AG04449 (cell line): Measurements from ENCODE around the gene RRM1.

ENCODE experiments used
- CTCF ChIA-PET: fragments of 350-600 bp; formaldehyde crosslinking; extraction: SDS; loops from one replicate; lab custom pipeline; 2021; ENCODE audit warnings: antibody characterized with exemption; lab: Yijun Ruan, JAX
- POLR2A ChIA-PET: fragments of 400-600, 350-600 bp; formaldehyde crosslinking; extraction: SDS; loops from one replicate; lab custom pipeline; 2020; ENCODE audit warnings: antibody characterized with exemption, inconsistent platforms; lab: Yijun Ruan, JAX
- DNase-seq: peaks from one replicate; pipeline ENCODE4 v3.0.0-alpha.2; 2010; ENCODE audit warnings: low read depth, low spot score
- H3K4me3 ChIP-seq: 2 replicates; pipeline ENCODE4 v1.5.1; 2011; ENCODE audit warnings: low read depth, mild to moderate bottlenecking, control low read depth, low read length
- CTCF ChIP-seq: IDR thresholded peaks from one replicate; pipeline ENCODE4 v1.5.1; 2011; ENCODE audit warnings: mild to moderate bottlenecking, moderate library complexity, low read length, control low read depth, inconsistent platforms; ENCODE audit not compliant: insufficient read depth; ENCODE audit errors: missing control alignments

The RRM1 gene

DNA sequence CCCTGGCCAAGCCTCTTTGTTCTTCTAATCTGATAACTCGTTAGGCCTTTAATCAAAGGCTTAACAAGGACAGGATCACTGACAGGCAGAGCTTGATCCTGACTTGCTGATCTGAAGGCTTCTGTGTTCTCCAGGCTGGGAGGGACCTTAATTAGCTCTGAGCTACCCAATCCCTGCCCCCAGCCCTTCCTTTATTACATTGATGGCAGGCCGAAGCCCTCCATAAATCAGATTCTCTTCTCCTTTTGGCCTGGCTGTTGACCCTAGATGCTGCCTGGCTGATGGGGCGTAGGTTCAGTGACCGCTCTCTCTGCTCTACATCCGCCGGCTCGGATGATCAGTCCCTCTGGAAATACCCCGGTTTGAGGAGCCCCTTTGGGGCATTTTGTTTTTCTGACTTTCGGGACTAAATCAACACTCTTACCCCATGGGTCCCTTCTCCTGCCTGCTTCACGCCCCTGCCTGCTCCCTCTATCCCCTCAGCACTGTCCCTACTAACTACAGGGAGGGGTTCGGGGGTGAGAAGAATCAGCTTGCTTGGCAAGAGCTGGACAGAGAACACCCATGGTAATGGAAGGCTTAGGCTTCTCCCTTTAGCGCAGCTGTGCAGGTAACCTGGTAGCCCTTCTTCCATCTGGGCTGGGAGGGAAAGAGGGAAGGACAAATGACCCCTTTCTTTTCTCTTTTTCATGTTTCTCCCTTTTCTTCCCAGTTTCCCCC lies 10.0 kb upstream of the RRM1 start:
- ChIA-PET CTCF (interaction anchor here (1.5 to 9.6 kb wide), 4 partner anchors 11 to 243 kb away, joined by 5 to 108 read pairs (median 42); no protein-coding TSS in a partner anchor), POLR2A (no interaction called here)
- no peak overlapping the region for H3K4me3 ChIP-seq
- no peak for TF ChIP-seq CTCF
- DNase-seq: no peak

DNA sequence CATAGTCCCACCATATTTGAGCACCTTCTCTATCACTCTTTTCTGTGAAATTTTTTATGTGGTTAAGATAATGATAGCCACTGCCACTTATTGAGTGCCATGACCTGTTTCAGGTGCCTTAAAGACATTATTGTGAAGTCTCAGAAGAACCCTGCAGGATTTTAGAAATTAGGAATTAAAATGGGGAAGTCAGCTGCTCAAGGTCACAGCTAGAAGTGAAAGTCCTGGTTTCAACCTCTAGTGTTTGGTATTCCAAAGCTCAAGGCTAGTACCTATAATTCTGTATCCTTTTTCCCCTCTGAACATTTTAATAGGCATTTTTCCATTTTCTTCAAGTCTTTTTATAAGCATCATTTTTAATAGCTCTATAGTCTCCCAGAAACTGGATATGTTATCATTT lies 9.0 kb upstream of the RRM1 start:
- CTCF ChIA-PET: interaction anchor here (1.5 to 9.6 kb wide), 4 partner anchors 12 to 244 kb away, joined by 5 to 108 read pairs (median 42); no protein-coding TSS in a partner anchor
- H3K4me3 ChIP-seq: no peak overlapping the region
- no peak for TF ChIP-seq CTCF
- no peak for DNase-seq
- POLR2A ChIA-PET: no interaction called here

DNA sequence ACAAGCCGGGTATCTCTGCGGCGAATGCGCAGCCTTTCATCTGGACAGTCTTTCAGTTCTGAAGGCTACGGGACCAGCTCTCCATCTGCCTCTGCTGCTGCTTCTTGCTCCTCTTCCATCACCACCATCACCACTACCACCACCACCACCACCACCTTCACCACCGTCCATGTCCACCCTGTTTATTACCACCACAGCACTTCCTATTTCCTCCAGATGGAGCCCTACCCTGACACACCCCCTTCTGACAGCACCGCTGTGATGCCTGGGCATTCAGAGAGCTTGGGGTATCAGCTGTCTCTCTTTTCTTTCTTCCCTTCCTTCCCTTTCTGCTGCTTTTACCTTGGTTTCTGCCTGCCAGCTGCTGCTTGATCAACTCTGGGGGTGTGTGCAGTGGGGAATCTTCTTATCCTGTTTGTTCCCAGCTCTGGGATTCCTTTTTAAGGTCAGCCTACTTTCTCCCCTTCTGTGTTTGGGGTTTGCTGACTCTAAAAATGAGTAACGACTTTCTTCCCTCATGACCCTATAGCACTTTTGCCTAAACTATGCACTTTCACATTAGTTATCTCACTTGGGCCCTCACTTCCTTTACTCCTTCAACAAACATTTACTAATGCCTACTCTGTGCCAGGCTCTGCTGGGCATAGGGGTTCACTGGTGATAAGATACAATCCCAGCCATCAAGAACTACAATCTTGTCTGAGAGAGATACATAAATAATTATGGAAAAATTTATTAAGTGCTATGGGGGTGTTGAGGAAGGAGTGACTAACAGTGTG lies 7.8 kb upstream of the RRM1 start:
- no peak overlapping the region for H3K4me3 ChIP-seq
- ChIA-PET CTCF (interaction anchor here (1.0 to 9.6 kb wide), 7 partner anchors 9 to 237 kb away, joined by 3 to 108 read pairs (median 18); partner anchors contain the start of gene STIM1), POLR2A (no interaction called here)
- TF ChIP-seq CTCF: no peak
- DNase-seq: no peak

- ChIA-PET CTCF (interaction anchor here (1.0 to 3.3 kb wide), 8 partner anchors 9 to 238 kb away, joined by 3 to 28 read pairs (median 6); partner anchors contain the start of gene STIM1), POLR2A (no interaction called here)
- no peak overlapping the region for H3K4me3 ChIP-seq
- peak; percentile 21 for TF ChIP-seq CTCF
- DNase-seq: no peak
Observed at GRCh38 chr11:4087551-4087950, 7.0 kb upstream of the RRM1 start.

GRCh38 chr11:4090258-4090657 lies 4.3 kb upstream of the RRM1 start:
- no peak for DNase-seq
- ChIA-PET CTCF (interaction anchor here (3.2 to 3.3 kb wide), 2 partner anchors 17 to 240 kb away, joined by 26 to 28 read pairs; no protein-coding TSS in a partner anchor), POLR2A (no interaction called here)
- no peak overlapping the region for H3K4me3 ChIP-seq
- TF ChIP-seq CTCF: no peak

GRCh38 chr11:4092026-4092425 lies 2.6 kb upstream of the RRM1 start:
- no peak for DNase-seq
- CTCF ChIA-PET: no interaction called here
- TF ChIP-seq CTCF: no peak
- POLR2A ChIA-PET: no interaction called here
- no peak overlapping the region for H3K4me3 ChIP-seq
